ENCODE data around the gene CRTC2. TPM values are rescaled to one million over a fixed set of nuclear protein-coding genes. Genes with fewer than 3 reads are reported as not detected.

CRTC2 gene
- total RNA-seq, result 8.5 and 19.4 TPM in 2 replicates

GRCh38 chr1:153958111-153958960 lies at the start of gene CRTC2:
CRTC2 (minus strand) TSS chr1:153958612; CDS start chr1:153958497, 115 bp downstream.

GRCh38 chr1:153990468-153991150 lies 32.2 kb upstream of the CRTC2 start, which contains the start of gene RPS27:
RPS27 (plus strand) TSS chr1:153990762; CDS start chr1:153990797, 35 bp downstream.

GRCh38 chr1:153985941-153986761 lies 27.7 kb upstream of the CRTC2 start, which contains the start of gene RAB13:
RAB13 (minus strand) TSS chr1:153986339; CDS start chr1:153986236, 103 bp downstream.

GRCh38 chr1:153977250-153978240 lies 19.1 kb upstream of the CRTC2 start, which contains the start of gene JTB:
JTB (minus strand) TSS chr1:153977674; CDS start chr1:153977252, 422 bp downstream.

GRCh38 chr1:153967107-153967999 lies 8.9 kb upstream of the CRTC2 start, which contains the start of gene CREB3L4:
CREB3L4 (plus strand) TSS chr1:153967902; CDS start chr1:153968526, 624 bp downstream.

GRCh38 chr1:153963030-153963849 lies 4.8 kb upstream of the CRTC2 start, which contains the start of gene SLC39A1:
SLC39A1 (minus strand) TSS chr1:153963537; CDS start chr1:153962715, 822 bp downstream.

GRCh38 chr1:153946622-153947241 lies 11.7 kb downstream of the CRTC2 start, which contains the start of gene DENND4B:
DENND4B (minus strand) TSS chr1:153946718; CDS start chr1:153944374, 2,344 bp downstream.

GRCh38 chr1:153922972-153923925 lies 35.2 kb downstream of the CRTC2 start, which contains the start of gene GATAD2B:
GATAD2B (minus strand) TSS chr1:153922972; CDS start chr1:153828347, 94,625 bp downstream.

Other genes with a start within 250 kb of the CRTC2 start
- gene INTS3, start 230.6 kb downstream of the CRTC2 start, total RNA-seq, result 18.9 and 20.7 TPM in 2 replicates
- gene SLC27A3, start 183.2 kb downstream of the CRTC2 start, total RNA-seq, result 5.0 and 8.4 TPM in 2 replicates
- 6.3 and 22.8 TPM in 2 replicates for gene GATAD2B, start 35.6 kb downstream of the CRTC2 start, total RNA-seq
- gene DENND4B, start 11.9 kb downstream of the CRTC2 start, total RNA-seq, result 18.7 and 28.3 TPM in 2 replicates
- 115 and 153 TPM in 2 replicates for gene SLC39A1, start 4.9 kb upstream of the CRTC2 start, total RNA-seq
- 10.2 and 29.1 TPM in 2 replicates for gene CREB3L4, start 9.3 kb upstream of the CRTC2 start, total RNA-seq
- 249 and 263 TPM in 2 replicates for gene JTB, start 19.1 kb upstream of the CRTC2 start, total RNA-seq
- 52.4 and 103 TPM in 2 replicates for gene RAB13, start 27.7 kb upstream of the CRTC2 start, total RNA-seq
- 2,589 and 3,794 TPM in 2 replicates for gene RPS27, start 32.1 kb upstream of the CRTC2 start, total RNA-seq
- not detected in 2 replicates for gene NUP210L, start 196.5 kb upstream of the CRTC2 start, total RNA-seq
- 240 and 554 TPM in 2 replicates for gene TPM3, start 233.5 kb upstream of the CRTC2 start, total RNA-seq
- gene CFAP141, start 247.7 kb upstream of the CRTC2 start, total RNA-seq, result not detected in 2 replicates